Muscle of back (tissue), 11 donors: Measurements from ENCODE around the gene NMNAT3. TPM values are rescaled to one million over a fixed set of nuclear protein-coding genes. Genes with fewer than 3 reads are reported as not detected.
"Not testable (repeated sequence)": the region's sequence is repeated elsewhere in the genome, so short reads cannot be mapped to it uniquely, and the experiment has no call there.

ENCODE experiments used
- DNase-seq, 3 donors: peaks; one replicate each; pipeline versions ENCODE4 v3.0.0 to v3.0.0-alpha.2; 2013
- polyA plus RNA-seq, 10 donors: library from polyadenylated mRNA; unstranded; fragments of 120-200 nt; gene quantifications; one replicate each; pipeline ENCODE4 v1.2.1, GENCODE V29; 2013; ENCODE audit not compliant: insufficient read length in 10 of 10

The NMNAT3 gene
- polyA plus RNA-seq, 10 donors = 2.4 to 6.7 (median 4.0) TPM

DNA sequence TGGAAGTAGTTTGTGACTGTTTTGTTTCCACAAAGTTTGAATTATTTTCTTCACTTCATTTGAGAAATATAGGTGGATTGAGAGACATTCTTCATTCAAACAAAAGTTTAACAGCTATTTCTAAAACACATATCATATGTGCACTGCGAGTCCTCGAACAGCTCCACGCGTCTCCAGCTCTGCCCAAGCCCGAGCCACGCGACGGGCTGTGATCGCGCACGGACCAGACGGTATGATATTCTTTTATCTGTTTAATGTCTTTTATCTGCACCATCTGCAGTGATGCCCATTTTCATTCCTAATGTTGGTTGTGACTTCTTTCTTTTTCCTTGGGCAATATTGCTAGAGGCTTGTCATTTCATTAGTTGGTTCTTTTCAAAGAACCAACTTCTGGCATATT is 94.1 kb downstream of the NMNAT3 start:
- DNase-seq = not testable (repeated sequence)

DNA sequence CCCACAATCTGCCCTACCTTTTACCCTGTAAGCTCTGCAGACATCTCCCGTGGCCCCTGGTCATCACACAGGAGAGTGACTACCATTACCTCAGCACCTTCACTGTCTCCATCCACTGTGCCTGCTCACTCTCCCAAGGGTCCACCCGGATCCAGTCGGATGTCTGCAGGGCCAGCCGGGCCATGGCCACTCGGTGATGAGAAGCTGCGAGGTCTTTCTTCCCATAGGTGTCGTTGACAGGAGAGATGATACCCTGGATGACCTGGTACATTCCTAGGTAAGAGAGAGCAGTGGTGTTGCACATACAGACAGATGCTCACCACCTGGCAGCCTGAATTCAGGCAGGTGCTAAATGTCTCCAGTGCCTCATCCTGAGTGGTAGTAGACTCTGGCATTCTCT is 99.0 kb downstream of the NMNAT3 start:
- DNase-seq = no peak

DNA sequence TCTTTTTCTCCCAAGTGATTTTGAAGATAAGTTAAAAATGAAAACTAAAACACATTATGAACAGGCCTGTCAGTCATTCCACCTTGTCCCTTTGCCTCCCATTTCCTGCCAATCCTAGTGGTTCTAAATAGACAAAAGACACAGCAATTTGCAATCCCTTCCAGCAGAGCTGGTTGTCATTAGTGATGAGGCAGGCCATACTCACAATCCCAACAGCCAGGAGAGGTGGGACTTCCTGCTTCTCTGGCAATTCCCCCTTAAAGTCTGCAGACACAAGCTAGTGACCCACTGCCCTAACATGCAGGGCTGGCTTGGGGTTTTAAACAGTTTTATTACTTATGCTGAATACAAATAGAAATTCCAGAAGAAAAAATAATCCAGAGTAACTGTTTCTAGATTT is 99.9 kb downstream of the NMNAT3 start:
- peak in 1 of 3 donors; percentile 10 for DNase-seq

DNA sequence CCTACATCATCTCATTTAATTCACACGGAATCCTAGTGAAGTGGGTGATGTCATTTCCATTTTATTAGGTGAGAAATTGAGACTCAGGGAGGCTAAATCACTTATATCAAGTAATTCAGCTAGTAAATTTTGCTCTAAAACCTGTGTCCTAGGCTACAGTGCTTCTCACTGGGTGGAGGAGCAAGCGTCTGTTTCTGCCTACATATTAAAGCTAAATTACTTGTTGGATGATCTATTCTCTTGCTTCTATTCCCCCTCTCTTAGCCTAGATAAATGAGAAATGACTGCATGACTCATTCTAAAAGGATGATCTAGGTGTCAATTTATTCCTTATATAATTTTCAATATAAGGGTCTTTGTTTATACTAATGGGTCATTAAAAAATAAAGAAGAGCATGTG is 100.4 kb downstream of the NMNAT3 start:
- DNase-seq = no peak

DNA sequence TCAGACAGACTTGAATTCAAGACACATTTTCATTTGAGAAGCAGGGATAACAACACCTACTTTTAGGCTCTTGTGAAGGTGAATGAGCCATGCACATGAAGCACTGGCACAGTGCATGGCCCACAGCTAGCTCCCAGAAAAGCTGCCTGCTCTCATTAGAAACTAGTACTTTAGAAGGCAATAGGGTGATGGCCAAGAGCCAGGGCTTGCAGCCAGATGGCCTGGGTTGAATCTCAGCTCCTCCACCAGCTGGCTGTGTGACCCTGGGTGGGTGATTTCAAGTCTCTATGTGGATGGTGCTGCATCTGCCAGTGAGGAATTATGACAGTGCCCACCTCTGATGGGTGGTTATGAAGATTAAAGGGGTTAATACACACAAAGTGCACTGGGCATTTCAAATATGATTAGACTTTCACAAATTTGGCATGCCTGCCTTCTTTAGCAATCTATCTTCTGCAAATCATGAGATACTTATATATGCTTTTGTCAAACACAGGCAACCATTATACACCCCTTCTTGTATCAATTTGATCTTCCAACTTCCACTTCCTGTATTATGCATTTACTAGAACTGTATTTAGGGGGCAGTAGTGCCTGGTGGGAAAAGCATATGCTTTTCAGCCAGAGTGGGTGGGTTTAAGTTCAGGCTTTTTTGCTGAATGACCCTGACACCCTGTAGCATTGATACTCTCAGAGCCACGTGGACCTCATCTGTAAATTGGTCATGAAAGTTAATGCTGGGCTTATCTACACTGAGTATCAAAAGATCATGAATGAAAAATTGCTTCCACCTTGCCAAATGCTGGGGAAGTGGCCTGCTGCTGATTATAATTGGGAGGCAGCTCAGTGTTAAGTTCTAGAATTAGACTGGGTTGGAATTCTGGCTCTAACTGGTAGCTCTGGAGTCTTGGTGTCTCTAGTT is 103.5 kb downstream of the NMNAT3 start:
- peak in 2 of 3 donors; percentile 35 to 56 for DNase-seq

DNA sequence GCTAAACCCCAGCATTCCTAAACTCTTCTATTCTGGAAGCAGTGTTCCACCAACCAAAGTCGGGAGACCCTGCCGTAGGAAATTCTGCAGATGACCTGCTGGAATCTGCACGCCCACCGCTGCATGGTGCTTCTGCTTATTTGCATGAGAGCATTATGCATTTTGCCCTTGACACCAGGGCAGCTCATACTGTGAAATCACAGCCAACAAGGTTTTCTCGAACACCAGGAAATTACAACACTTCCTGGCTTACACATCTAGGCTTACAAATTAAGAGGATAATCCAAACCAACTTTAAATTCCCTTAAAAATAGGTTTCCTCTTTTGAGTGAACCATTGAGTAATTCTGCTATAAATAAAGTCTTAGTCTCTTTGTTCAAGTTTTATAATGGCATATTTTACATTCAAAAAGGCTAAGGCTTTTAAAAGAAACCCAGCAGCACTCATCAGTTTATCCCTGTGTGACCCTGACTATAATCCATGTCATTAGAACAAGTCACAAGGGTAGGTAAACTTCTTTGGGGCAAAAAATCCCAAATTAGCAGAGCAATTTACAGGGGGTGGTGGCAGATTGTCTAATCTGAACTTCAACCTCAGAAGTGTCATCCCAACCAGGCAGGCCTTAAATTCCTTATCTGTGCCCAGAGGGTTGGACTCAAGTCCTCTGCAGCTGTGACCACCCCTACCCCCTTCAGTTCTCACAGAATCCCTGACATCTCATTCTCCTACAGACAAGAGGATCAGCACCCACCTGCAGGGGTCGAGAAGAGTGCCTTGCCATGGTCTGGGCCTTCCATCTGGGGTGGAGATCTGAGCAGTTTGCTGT is 104.7 kb downstream of the NMNAT3 start:
- DNase-seq = no peak

DNA sequence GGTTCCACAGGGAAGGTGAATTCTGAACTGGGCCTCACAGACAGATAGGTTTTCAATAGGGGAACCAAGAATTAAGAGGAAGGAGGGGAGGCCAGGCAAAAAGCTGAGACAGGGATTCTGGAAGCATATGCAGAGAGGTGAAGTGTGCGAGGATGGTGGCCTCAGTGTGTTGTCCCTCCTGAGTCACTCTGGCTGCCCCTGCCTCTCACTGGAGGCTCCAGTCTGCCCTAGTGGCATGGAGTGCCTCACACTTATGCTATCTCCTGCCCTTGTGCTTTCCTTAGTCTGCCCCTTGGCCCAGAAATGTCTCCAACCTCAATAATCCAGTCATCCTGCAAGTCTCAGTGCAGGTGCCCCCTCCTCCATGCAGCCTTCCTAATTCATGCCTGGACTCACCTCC is 106.1 kb downstream of the NMNAT3 start:
- DNase-seq = no peak

DNA sequence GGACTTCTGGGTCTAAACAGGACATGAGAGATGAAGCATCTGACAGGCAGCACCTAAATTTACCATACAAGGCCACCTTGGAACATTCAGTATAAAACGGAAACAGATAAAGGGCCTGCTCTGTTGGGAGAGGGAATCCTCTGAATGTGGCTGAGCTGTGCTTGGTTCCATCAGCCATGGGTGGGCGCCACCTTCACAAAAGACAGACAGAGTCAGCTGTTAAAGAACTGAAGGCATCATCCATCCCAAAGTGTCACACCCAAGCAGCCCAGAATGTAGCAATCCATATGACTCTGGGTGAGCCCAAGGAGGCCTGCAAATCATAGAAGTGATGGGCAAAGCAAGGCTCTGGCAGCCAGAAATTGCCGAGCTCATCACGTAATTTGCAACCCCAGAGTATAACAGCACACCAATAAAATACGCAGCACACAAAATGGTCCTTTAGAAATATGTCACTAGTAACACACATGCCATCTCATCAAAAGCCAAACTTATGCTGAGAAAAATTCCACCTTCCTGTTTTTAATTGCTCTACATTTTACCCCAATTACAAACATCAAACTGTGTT is 113.4 kb downstream of the NMNAT3 start:
- peak in 1 of 3 donors; percentile 31 for DNase-seq

DNA sequence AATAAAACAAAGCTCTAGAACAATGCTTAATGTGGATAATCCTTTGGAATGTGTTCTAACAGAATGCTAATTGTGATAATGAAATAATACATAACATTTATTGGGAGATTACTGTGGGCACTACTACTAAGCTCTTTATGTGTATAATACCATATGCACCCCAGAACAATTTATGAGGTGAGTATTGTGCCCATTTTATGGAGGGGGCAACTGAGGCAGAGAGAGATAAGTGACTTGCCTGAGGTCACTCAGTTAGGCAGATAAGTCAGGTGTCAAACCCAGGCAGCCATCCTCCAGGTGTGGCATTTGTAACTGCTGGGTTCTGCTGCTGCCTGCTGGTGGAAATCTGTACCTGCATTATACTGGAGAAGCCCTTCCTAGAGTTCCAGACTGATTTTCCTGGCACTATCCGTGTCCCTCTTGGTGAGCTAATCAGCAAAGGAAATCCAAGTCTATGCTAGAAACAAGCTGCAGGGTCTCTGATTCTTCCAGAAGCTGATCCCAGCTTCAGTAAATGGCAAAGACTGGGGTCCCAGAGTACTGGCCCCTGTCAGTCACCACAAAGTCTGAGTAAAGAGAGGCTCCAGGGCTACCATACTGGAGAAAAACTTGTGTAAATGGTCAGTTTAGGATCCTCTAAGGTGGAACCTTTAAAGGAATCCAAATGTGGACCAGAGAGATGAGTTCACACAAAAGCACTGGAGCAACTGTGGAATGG is 115.7 kb downstream of the NMNAT3 start:
- DNase-seq = peak in 2 of 3 donors; percentile 28 to 50

DNA sequence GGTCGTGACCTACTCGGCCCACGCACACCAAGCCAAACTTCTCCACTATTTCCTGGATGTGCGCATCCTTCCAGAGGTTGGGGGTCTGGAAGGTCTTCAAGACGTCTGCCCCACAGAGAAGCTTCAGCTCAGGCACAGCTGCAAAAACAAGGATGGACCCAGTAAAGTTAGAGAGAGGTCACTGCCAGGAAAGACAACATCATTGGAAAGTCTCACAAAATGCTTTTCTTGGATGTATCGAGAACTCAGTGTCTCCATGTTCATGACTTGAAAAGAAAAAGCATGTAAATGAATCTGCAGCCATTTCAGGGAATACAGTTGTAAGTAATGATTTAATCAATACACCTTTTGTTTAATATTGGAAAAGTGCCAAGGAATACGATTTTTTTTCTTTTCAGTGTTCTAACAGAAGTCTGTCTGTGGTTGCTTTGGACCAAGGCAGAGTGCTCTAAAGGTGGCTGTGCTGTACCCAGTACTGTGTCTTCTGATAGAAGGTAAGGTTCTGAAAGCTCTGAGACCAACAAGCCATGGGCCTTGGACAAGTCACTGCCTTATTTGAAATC is 116.4 kb downstream of the NMNAT3 start:
- no peak for DNase-seq

DNA sequence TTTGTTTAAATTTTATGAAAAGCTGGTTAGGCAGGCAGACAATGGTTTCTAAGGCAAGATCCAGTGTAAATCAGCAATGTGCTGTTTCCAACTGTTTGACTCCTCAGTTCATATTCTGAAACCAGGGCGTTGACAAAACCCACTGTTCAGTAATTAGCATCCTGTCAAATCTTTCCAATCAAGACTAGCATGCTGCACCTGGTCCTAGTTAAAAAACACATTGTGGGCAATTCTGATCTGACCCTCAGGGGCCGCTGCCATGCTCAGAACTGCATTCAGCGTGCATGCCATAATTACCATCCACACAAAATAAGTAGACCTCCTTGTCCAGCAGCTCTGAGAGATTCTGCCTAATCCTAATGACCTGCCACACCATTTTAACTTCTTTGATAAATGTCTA is 117.4 kb downstream of the NMNAT3 start:
- no peak for DNase-seq

DNA sequence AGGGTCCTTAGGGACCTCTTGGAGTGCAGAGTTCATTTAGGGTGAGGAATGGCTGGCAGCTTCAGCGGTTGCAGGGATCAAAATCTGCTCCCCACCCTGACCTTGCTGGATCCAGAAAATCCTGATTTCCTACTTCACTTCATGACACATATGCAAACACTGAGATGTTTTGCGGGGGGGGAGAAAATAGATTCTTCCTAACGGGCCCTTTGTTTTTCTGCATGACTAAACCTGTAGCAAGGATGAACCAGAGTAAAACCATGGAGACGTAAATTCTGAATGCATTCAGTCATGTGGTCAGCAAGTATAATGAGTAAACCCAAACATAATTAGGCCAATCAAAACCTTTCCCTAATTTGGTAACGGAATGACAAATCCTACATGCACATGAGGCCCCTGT is 118.2 kb downstream of the NMNAT3 start:
- no peak for DNase-seq

DNA sequence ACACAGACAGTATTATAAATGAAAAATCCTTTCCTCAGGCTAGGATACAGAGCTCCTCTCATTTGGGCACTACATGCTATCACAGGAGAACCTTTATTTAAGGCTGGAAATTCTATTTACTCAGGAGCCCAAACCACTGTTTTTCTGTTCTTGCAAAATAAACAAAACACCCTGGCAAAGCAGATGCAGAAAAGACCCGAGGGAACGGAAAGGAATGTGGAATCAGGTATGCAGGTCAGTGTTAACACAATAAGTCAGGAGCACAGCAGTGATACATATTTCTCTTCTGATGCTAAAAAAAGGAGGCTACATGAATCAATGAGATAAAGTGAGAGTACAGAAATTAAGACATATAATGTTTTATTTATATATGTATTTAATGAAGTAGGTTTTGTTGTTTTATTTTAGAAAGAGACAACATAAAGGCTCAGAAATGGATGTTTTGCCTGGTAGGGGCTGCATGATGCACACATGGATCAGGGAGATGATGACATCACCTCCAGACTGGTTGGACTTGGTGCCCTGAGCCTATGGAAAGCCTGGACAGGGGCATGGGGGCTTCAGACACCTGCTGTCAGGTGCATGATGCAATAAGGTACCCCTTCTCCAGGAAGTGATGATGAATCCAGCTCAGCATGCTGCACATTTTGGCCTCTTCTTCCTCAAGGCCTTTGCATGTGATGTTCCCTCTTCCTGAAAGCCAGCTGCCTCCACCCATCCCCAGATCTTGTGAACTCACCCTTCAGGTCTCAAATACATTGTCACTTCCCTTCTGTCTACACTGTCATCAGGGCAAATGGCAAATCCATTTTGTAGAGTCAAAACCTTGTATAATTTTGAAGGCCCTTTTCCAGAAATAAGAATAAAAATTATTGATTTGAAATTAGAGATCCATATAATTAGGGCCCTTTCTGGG is 119.2 kb downstream of the NMNAT3 start:
- DNase-seq = no peak

DNA sequence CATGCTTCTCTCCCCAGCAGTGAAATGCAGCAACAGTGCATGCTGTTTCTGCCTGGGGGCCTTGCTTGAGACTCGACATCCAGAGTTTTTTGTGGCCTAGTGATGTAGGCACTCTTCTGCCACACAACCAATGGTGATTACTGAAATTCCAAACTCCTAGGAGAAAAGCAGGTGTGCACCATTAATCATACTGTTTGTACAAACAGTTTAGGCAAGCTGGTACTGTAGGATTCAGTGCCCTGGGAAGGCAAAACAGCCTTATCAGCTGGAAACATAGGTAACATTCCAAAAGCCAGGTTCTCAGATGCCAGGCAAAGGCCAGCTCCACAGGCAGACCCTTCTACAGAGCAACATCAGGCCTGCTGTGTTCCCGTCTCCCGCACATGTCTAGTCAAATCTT is 120.7 kb downstream of the NMNAT3 start:
- no peak for DNase-seq

DNA sequence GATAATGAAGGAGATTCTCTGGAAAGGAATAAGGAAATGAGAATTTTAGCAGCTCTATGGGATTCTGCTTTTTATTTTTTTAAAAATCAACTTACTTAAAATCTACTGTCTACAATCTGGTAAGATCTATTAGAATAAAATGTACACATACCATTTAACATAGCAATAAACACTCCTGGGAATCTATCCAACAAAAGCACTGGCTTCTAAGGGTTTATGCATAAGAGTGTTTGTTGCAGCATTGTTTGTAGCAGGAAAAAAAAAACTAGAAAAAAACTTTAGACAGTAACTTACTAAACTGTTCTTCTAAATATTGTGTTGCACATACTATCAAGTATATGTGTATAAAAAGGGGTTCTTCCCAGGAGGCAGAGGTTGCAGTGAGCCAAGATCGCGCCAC is 122.5 kb downstream of the NMNAT3 start:
- no peak for DNase-seq

DNA sequence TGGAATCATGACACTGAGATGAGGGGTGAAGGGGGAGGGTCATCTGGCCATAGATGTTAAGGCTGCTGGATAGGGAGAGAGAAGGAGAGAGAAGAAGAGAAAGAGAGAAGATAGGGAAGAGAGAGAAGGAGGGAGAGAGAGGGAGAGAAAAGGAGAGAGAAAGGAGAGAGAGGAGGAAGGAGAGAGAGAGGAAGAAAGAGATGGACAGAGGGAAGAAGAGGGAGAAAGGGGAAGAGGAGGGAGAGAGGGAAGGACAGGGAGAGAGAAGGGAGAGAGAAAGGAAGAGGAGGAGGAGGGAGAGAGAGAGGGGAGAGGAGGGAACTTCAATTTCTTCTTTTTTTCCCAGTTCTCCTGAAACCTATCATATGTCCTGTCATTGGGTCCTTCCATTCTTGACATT is 123.1 kb downstream of the NMNAT3 start:
- DNase-seq = no peak

DNA sequence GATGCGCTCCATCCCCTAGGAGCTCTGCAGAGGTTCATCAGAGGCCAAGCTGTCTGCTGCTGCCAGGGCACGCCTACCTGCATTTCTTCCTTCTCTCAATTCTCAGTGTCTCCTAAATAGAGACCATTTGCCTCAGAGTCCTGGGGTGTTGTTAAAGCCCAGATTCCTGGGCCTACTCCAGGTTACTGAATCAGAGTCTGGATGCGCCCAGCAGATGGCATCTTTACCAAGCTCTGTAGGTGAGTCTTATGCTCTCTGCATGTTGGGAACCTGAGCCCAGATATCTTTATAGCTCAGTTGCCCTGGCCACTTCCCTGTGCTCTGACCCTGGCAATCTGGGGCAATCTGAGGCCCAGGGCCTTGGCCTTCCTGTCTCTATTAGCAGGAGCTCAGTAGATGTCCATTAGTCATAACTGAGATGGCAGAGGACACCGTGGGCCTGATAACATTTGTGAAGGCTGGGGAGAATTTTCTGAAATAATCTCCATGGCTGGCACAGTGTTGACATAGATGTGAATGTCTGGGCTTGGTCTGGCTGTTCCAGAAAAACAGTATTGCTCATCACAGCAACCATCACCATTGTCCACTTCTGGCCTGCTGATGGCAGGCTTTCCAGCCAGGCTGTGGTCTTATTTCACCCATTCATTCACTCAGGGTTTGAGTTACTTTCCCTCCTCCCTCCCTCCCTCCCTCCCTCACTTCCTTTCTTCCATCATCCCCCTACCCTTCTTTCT is 125.0 kb downstream of the NMNAT3 start:
- no peak for DNase-seq

DNA sequence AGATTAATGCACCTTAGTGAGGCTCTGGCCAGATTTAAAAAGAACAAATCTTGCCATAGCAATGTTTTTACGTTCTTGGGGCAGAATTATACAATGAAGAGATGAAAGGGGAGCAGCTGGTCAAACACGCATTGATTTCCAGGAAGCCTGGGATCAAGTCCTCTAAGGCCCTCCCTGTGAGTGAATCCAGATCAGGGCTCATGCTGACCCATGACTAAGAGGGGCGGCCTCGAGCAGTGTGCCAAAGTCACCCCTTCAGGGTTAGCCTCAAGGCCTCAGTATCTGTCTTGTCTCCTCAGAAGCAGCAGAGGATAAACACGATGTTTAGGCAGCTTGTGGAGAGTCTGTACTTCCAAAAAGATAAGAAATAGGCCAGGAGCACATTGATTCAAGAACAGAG is 129.0 kb downstream of the NMNAT3 start:
- no peak for DNase-seq

DNA sequence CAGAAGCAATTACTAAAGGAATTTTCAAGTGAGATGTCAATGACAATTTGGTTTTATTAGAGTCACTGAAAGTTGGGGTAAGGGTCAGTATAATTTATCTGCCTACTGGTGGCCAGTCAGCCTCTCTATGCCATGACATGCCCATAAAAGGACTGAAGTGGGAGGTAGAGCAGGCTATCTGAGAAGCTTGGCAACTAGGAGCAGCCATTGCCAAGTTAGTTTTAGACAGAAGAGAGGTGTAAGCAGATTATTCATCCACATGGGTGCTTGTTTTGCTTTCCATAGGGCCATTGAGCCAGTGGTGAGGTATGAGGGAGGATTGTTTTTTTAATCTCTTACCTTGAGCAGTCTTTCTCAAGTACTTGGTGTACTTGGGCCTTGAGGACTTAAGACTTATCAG is 130.1 kb downstream of the NMNAT3 start:
- DNase-seq = no peak

DNA sequence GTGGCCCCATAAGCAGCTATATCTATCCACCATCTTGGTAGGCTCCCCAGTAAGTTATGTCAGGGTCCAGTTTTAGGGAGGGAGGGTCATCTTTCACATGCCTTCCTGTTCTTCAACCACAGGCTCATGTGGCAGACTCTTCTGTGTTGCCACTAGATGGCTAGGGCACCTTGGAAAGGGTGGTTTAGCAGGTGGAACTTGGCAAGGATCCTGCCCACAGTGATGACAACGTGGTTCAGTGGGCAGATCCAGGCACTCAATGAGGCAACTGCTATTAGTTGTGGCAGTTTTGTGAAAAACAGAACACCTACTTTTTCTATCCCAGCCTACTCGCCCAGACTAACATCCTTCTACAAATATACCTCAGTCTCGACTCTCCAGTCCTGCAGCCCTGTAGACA is 131.0 kb downstream of the NMNAT3 start:
- no peak for DNase-seq
